Amygdala (tissue), 56 donors: Measurements from ENCODE around the gene STEAP3.
A peak's percentile ranks its signal among the peaks of the same experiment; 100 is the strongest.
"Not testable (repeated sequence)": the region's sequence is repeated elsewhere in the genome, so short reads cannot be mapped to it uniquely, and the experiment has no call there.

Source experiments
- DNase-seq, 56 donors: peaks; one replicate each; lab custom pipeline; 2025; lab: John Stamatoyannopoulos, UW

The STEAP3 gene

GRCh38 chr2:119259296-119259860 lies 35.7 kb downstream of the STEAP3 start:
- DNase-seq: peak in 11 of 56 donors; percentile 25 to 63 (median 33)

GRCh38 chr2:119260646-119261492 lies 37.2 kb downstream of the STEAP3 start:
- no peak for DNase-seq

- no peak for DNase-seq
These were observed 38.0 kb downstream of the STEAP3 start for GRCh38 chr2:119261493-119262225.

DNA sequence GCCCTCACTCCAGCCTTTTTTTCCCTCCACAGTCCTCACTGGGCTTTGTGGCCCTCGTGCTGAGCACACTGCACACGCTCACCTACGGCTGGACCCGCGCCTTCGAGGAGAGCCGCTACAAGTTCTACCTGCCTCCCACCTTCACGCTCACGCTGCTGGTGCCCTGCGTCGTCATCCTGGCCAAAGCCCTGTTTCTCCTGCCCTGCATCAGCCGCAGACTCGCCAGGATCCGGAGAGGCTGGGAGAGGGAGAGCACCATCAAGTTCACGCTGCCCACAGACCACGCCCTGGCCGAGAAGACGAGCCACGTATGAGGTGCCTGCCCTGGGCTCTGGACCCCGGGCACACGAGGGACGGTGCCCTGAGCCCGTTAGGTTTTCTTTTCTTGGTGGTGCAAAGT lies 39.4 kb downstream of the STEAP3 start:
- no peak for DNase-seq

GRCh38 chr2:119263656-119264055 lies 40.0 kb downstream of the STEAP3 start:
- DNase-seq: peak in 9 of 56 donors; percentile 13 to 53 (median 34)

DNA sequence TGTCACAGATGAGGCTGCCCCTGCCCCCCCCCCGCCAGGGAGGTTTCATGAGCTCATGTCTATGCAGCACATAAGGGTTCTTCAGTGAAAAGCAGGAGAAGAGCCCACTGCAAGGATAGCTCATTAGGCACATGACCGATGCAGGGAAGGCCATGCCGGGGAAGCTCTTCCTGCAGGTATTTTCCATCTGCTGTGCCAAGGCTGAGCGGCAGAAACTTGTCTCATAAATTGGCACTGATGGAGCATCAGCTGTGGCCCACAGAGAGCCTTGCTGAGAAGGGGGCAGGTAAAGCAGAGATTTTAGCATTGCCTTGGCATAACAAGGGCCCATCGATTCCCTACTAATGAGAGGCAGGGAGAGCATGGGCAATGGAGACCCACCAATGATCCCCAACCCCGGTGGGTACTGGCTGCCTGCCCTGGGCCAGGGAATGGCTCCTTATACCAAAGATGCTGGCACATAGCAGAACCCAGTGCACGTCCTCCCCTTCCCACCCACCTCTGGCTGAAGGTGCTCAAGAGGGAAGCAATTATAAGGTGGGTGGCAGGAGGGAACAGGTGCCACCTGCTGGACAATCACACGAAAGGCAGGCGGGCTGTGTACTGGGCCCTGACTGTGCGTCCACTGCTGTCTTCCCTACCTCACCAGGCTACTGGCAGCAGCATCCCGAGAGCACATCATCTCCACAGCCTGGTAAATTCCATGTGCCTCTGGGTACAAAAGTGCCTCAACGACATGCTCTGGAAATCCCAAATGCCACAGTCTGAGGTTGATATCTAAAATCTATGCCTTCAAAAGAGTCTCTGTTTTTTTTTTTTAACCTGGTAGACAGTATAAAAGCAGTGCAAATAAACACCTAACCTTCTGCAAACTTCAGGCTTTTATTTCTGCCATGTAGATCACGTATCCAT lies 41.4 kb downstream of the STEAP3 start:
- DNase-seq: peak in 5 of 56 donors; percentile 16 to 34 (median 26)

- DNase-seq: no peak
These were observed 42.0 kb downstream of the STEAP3 start for GRCh38 chr2:119265693-119266066.

GRCh38 chr2:119266091-119266589 lies 42.5 kb downstream of the STEAP3 start:
- DNase-seq: no peak

GRCh38 chr2:119267604-119268003 lies 44.0 kb downstream of the STEAP3 start:
- DNase-seq: no peak

GRCh38 chr2:119276864-119277263 lies 53.2 kb downstream of the STEAP3 start:
- no peak for DNase-seq

DNA sequence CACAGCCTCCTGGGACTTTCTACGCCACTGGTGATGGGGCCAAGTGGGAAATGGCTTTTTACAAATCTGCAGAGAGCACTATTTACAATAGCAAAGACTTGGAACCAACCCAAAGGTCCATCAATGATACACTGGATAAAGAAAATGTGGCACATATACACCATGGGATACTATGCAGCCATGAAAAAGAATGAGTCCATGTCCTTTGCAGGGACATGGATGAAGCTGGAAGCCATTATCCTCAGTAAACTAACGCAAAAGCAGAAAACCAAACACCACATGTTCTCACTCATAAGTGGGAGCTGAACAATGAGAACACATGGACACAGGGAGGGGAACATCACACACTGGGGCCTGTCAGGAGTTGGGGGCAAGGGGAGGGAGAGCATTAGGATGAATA lies 54.8 kb downstream of the STEAP3 start:
- DNase-seq: not testable (repeated sequence)

GRCh38 chr2:119278946-119279345 lies 55.3 kb downstream of the STEAP3 start:
- no peak for DNase-seq

DNA sequence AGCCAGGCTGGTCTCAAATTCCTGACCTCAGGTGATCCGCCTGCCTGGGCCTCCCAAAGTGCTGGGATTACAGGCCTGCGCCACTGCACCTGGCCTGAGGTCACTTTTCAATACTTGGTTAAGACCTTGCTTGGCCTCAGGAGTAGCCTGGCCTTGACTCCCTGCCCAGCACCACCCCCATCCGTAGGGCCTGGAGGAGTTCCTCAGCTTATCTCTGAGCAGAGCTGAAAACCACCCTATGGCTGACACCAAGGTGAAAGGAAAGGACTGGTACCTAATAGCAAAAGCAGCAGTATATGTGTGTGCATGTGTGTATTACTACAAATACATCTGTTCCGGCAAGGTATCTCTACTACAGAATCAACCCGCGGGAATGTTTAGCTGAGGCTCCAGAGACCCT lies 56.0 kb downstream of the STEAP3 start:
- DNase-seq: no peak

DNA sequence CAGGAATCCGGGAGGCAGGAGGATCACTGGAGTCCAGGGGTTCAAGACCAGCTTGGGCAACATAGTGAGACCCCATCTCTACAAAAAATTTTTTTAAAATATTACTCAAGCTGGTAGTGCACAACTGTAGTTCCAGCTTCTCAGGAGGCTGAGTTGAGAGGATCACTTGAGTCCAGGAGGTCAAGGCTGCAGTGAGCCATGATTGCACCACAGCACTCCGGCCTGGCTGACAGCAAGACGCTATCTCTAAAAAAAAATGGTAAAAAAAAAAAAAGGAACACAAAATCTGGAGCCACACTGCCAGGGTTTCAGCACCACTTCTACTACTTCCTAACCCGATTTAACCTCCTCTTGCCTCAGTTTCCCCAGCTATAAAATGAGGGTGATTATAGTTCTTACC lies 57.0 kb downstream of the STEAP3 start:
- no peak for DNase-seq

- no peak for DNase-seq
These were observed 58.7 kb downstream of the STEAP3 start for GRCh38 chr2:119282146-119282995.

DNA sequence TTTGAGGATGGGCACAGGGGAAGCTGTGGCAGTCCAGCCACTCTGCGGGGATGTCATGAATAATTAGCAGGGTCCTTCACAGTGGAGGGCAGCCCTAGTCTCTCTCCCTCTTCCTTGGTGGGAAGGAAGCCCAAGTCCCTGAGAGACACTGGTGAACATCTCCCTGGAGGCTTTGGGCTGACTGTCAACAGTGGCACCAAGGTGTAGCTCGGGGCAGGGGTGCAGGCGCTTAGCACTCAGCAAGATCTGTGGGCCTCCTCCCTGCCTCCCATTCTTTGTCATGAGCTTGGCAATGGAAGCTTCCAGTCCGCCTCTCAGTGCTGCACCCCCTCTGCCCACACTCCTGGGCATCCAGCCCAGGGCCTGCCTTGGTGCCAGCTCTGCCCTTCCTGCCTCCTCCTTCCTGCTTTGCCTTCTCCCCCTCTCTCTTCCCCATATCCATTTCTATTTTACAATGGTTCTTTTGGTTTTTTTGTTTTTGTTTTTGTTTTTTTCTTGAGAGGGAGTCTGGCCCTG lies 59.4 kb downstream of the STEAP3 start:
- peak in 51 of 56 donors; percentile 23 to 88 (median 65) for DNase-seq

GRCh38 chr2:119283873-119284331 lies 60.3 kb downstream of the STEAP3 start:
- DNase-seq: peak in 36 of 56 donors; percentile 23 to 73 (median 45)

GRCh38 chr2:119286661-119287060 lies 63.0 kb downstream of the STEAP3 start:
- no peak for DNase-seq

DNA sequence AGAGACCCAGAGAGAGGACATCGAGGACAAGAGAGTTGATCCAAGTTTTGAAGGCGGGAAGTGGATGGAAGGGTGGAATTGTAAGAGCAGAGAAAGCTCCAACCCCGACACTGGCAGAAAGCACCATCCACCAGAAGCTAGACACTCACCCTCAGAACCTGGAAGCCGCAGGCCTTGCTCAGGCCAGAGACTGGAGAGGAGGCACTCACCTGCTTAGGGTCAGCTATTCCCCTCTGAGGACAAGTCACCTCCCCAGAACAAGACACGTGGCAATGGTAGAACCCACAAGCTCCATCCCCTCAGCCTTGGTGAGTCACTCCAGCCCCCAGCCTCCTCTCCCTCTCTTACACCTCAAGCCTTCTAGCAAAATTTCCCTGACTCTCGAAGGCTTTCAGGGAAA lies 64.9 kb downstream of the STEAP3 start:
- DNase-seq: no peak
